ENCODE measurements around the gene NUDT13. TPM values are rescaled to one million over a fixed set of nuclear protein-coding genes. Genes with fewer than 3 reads are reported as not detected.

Gene NUDT13
- total RNA-seq (2022; extraction: Qiagen RNA extraction), result 2.6 to 3.9 TPM (median 3.4 TPM) in 5 replicates

GRCh38 chr10:73110345-73110849 lies at the start of gene NUDT13:
Gene NUDT13 (plus strand): TSS chr10:73110455. CDS start chr10:73114366, 3,911 bp downstream.

GRCh38 chr10:73096449-73097304 lies 13.6 kb upstream of the NUDT13 start, which contains the start of gene P4HA1:
Gene P4HA1 (minus strand): TSS chr10:73096866. CDS start chr10:73074883, 21,983 bp downstream.

GRCh38 chr10:73167783-73168464 lies 57.7 kb downstream of the NUDT13 start, which contains the start of the genes ECD and FAM149B1:
Gene ECD (minus strand): TSS chr10:73168008. CDS start chr10:73163937, 4,071 bp downstream.
Gene FAM149B1 (plus strand): TSS chr10:73168119. CDS start chr10:73168340, 221 bp downstream.

Other genes with a start within 250 kb of the NUDT13 start
- gene OIT3, start 216.7 kb upstream of the NUDT13 start, total RNA-seq (2022; extraction: Qiagen RNA extraction), result 0.07 TPM in 2 of 5 replicates, not detected in the others
- gene PLA2G12B, start 155.6 kb upstream of the NUDT13 start, total RNA-seq (2022; extraction: Qiagen RNA extraction), result not detected in 5 replicates
- gene P4HA1, start 13.6 kb upstream of the NUDT13 start, total RNA-seq (2022; extraction: Qiagen RNA extraction), result 18.2 to 32.1 TPM (median 22.0 TPM) in 5 replicates
- gene ECD, start 57.6 kb downstream of the NUDT13 start, total RNA-seq (2022; extraction: Qiagen RNA extraction), result 25.0 to 31.0 TPM (median 26.6 TPM) in 5 replicates
- 7.0 to 9.2 TPM (median 7.5 TPM) in 5 replicates for gene FAM149B1, start 57.7 kb downstream of the NUDT13 start, total RNA-seq (2022; extraction: Qiagen RNA extraction)
- 49.0 to 53.3 TPM (median 50.4 TPM) in 5 replicates for gene DNAJC9, start 136.8 kb downstream of the NUDT13 start, total RNA-seq (2022; extraction: Qiagen RNA extraction)
- 120 to 198 TPM (median 179 TPM) in 5 replicates for gene MRPS16, start 142.2 kb downstream of the NUDT13 start, total RNA-seq (2022; extraction: Qiagen RNA extraction)
- gene CFAP70, start 248.4 kb downstream of the NUDT13 start, total RNA-seq (2022; extraction: Qiagen RNA extraction), result 0.10 to 0.18 TPM (median 0.12 TPM) in 5 replicates

Measured in A549 treated with Hydrocortisone at 1 μM for 4 hours (cell line).